OCI-LY3 (cell line): ENCODE results near the gene TMEM63A.

Experiments
- H2AFZ ChIP-seq: fragments of 200-600, 300-600 bp; shearing (Covaris generic); 2 replicates; pipeline ENCODE4 v1.6.0; 2014; ENCODE audit warnings: antibody characterized with exemption, low read depth, low read length
- H3K27ac ChIP-seq: fragments of 200-600, 300-600 bp; sonication (generic); 2 replicates; pipeline ENCODE4 v1.5.1; 2014; ENCODE audit warnings: mild to moderate bottlenecking, low read length, moderate library complexity, mixed read lengths
- H3K27me3 ChIP-seq: fragments of 200-600, 300-600 bp; sonication (generic); 2 replicates; pipeline ENCODE4 v1.6.1; 2014; ENCODE audit warnings: low read depth, low read length, mixed read lengths
- H3K36me3 ChIP-seq: fragments of 200-600, 300-600 bp; sonication (generic); replicated peaks from 2 replicates; pipeline ENCODE3; 2014; ENCODE audit warnings: low read depth, low read length, mixed read lengths
- H3K4me1 ChIP-seq: fragments of 300-600, 200-600 bp; sonication (generic); 2 replicates; pipeline ENCODE4 v1.6.1; 2014; ENCODE audit warnings: low read length, mixed read lengths
- H3K4me2 ChIP-seq: fragments of 200-600, 300-600 bp; sonication (generic); 2 replicates; pipeline ENCODE4 v1.6.1; 2014; ENCODE audit warnings: low read length, mixed read lengths
- H3K4me3 ChIP-seq: fragments of 300-600, 200-600 bp; sonication (generic); 2 replicates; pipeline ENCODE4 v1.5.1; 2014; ENCODE audit warnings: antibody characterized with exemption, mild to moderate bottlenecking, low read length, moderate library complexity
- H3K79me2 ChIP-seq: fragments of 300-600, 200-600 bp; shearing (Covaris generic); 2 replicates; pipeline ENCODE4 v1.6.1; 2014; ENCODE audit warnings: mild to moderate bottlenecking, low read length, mixed read lengths
- H3K9ac ChIP-seq: fragments of 300-600, 200-600 bp; shearing (Covaris generic); 2 replicates; pipeline ENCODE4 v1.6.0; 2014; ENCODE audit warnings: mild to moderate bottlenecking, low read length, moderate library complexity
- H3K9me3 ChIP-seq: fragments of 200-600, 300-600 bp; shearing (Covaris generic); 2 replicates; pipeline ENCODE4 v1.6.1; 2014; ENCODE audit warnings: low read length, mixed read lengths; ENCODE audit not compliant: insufficient read depth
- H4K20me1 ChIP-seq: fragments of 200-600, 300-600 bp; sonication (generic); 2 replicates; pipeline ENCODE4 v1.6.1; 2016; ENCODE audit warnings: low read length, mixed read lengths; ENCODE audit not compliant: insufficient read depth
- EZH2phosphoT487 ChIP-seq: fragments of 200-600 bp; shearing (Covaris generic); IDR thresholded peaks from 2 replicates; pipeline ENCODE4 v1.6.1; 2018; ENCODE audit warnings: antibody characterized with exemption, mixed run types, low read depth
- TF ChIP-seq, protein P1 (sequence below): fragments of 200-600, 300-600 bp; sonication (generic); IDR thresholded peaks from 2 replicates; pipeline ENCODE4 v1.5.1; 2014; ENCODE audit warnings: antibody characterized with exemption, low read length, low read depth

The TMEM63A gene

DNA sequence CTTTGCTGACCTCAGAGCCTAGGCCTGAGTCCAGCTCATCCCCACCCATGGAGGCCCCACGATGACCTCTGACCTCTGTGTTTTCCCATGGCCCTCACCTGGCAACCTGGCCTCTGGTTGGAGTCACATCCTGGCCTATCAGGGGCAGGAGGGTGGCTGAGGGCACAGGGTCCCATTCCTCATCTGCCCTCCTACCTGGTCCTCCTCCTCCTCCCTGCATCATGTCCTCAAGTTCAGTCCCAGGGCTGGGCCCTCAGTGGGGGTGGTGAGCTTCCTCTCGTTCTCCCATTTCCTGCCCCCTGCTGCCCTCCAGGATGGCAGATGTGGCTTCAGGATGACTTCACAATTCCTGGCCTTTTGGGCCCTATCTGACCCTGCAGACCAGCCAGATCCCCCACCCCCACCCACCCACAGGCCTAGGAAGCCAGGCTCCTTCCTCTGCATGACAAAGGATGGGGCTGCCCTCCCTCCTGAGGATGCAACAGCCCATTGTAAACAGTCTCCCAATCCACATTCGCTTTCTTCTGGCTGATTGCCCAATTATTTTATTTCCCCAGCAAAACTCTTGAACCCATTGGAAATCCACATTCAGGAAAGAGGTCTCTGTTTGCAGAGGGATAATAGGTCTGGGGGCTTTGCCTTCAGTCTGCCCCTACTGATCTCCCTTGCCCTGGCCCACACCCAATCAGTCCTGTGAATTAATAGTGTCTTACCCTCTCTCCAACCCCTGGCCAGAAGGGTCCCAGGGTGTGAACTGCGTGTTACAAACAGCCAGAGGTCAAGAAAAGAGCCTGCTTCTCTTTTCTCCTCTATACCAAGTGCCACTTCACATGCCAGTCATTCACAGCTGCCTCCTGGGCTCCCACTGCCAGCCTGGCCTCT, 17.1 kb upstream of the TMEM63A start:
- Histone ChIP-seq H3K27me3 (no peaks in the 10 kb centered on the region), H4K20me1 (no peaks in the 10 kb centered on the region), H3K36me3 (no peaks in the 10 kb centered on the region), H3K4me1 (peaks cover 27% of the 10 kb centered on the region), H2AFZ (no peak overlapping the region), H3K4me2 (no peak overlapping the region), H3K4me3 (no peak overlapping the region), H3K27ac (no peak overlapping the region), H3K9ac (no peak overlapping the region), H3K9me3 (no peaks in the 10 kb centered on the region), H3K79me2 (no peaks in the 10 kb centered on the region)
- TF ChIP-seq EZH2phosphoT487, result no peak
- TF ChIP-seq, protein P1, sequence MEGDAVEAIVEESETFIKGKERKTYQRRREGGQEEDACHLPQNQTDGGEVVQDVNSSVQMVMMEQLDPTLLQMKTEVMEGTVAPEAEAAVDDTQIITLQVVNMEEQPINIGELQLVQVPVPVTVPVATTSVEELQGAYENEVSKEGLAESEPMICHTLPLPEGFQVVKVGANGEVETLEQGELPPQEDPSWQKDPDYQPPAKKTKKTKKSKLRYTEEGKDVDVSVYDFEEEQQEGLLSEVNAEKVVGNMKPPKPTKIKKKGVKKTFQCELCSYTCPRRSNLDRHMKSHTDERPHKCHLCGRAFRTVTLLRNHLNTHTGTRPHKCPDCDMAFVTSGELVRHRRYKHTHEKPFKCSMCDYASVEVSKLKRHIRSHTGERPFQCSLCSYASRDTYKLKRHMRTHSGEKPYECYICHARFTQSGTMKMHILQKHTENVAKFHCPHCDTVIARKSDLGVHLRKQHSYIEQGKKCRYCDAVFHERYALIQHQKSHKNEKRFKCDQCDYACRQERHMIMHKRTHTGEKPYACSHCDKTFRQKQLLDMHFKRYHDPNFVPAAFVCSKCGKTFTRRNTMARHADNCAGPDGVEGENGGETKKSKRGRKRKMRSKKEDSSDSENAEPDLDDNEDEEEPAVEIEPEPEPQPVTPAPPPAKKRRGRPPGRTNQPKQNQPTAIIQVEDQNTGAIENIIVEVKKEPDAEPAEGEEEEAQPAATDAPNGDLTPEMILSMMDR, result no peak

DNA sequence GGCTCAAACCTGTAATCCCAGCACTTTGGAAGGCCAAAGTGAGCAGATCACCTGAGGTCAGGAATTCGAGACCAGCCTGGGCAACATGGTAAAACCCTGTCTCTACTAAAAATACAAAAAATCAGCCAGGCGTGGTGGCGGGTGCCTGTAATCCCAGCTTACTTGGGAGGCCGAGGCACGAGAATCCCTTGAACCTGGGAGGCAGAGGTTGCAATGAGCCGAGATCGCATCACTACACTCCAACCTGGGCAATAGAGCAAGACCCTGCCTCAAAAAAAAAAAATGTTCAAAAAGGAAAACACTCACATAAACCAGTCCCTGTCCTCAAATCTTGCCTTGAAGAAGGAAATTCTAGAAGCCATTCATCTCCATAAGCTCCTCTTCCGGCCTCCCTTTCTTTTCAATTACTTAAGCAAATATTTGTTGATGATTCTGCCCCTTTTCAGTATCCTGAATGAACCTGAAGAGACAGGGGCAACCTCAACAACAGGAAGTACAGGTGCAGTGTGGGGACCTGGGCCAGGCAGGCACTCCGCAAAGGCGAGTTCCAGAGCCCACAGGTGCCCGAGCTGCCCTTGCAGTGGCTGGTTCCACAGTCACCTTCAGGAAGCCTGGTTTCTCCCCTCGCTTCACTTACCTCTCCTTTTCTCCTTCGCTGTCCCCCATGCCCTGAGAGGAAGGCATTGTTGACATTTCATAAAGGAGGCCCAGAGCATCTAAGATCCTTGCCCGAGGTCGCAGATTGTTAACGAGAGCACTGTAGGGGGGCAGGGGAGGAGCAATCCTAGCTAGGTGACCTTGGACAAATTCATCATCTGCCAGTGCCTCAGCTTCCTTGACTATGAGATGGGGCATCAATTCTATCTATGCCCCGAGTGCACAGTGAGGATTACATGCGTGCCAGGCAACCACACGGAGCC, 15.7 kb upstream of the TMEM63A start:
- Histone ChIP-seq H3K79me2 (no peaks in the 10 kb centered on the region), H3K9me3 (no peaks in the 10 kb centered on the region), H3K36me3 (no peaks in the 10 kb centered on the region), H3K4me3 (peak overlapping the region; percentile 9; the same call in 1 of the 2 replicates), H3K27me3 (no peaks in the 10 kb centered on the region), H3K4me1 (peaks cover 27% of the 10 kb centered on the region), H4K20me1 (no peaks in the 10 kb centered on the region), H3K4me2 (peak overlapping the region; percentile 86), H2AFZ (peak overlapping the region; percentile 24; the same call in 1 of the 2 replicates), H3K9ac (peak overlapping the region; percentile 37; the same call in 1 of the 2 replicates), H3K27ac (peak overlapping the region; percentile 76)
- no peak for TF ChIP-seq EZH2phosphoT487
- TF ChIP-seq, protein P1, result no peak

DNA sequence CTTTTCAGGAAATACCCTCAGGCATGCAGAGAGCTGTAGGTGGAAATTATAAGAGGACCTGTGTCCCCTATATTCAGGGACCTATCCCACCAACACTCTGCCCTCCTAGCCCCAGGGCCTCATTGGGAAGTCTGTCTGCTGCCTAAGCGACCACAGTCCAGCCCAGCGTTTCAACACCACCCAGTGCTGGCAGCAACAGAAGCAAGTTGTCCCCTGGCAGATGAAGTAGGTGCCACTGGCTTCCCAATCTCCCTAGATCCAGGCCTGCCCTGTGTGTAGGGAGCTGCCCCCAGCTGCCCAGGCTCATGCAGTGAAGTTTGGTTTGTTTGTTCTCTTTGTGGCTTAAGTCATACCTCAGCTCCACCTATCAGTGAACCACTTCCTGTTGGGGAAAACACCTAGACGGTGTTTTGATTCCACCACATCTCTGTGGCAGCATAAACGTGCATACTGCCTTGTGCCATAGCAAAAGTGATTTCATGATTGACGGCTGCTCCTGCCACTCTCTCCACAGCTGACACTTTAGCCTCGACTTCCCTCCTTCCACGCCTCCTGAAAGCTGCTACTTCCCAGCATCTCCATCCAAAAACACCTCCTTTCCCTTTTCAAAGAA, 14.9 kb upstream of the TMEM63A start:
- no peaks in the 10 kb centered on the region for H4K20me1 ChIP-seq
- H3K4me2 ChIP-seq, result peak overlapping the region; percentile 86
- H2AFZ ChIP-seq, result peak overlapping the region; percentile 87

DNA sequence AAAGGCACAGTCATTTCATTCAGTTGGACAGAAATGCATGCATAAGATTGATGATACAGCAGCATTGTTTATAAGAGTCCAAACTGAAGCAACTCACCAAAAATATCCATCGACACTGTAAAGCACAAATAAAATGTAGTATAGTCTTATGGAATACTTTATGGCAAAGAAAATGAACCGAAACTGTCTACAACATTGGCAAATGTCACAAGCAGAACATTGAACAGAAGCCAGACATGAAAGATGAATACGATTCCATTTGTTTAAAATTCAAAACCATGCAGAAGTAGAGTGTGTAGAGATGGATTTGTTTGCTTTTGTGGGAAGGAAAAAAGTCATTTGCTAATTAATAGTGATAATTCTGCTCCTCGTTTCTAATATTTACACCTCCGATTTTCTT, 14.3 kb upstream of the TMEM63A start:
- peak overlapping the region; percentile 86 for H3K4me2 ChIP-seq

More for the DNA sequence above, 14.9 kb upstream of the TMEM63A start:
- H3K79me2 ChIP-seq, result no peaks in the 10 kb centered on the region
- peak overlapping the region; percentile 76 for H3K27ac ChIP-seq
- peak overlapping the region; percentile 59 for H3K9ac ChIP-seq
- peaks cover 27% of the 10 kb centered on the region for H3K4me1 ChIP-seq
- H3K9me3 ChIP-seq, result no peaks in the 10 kb centered on the region
- peak overlapping the region; percentile 63 for H3K4me3 ChIP-seq
- H3K27me3 ChIP-seq, result no peaks in the 10 kb centered on the region
- no peaks in the 10 kb centered on the region for H3K36me3 ChIP-seq
- TF ChIP-seq EZH2phosphoT487, result no peak

More for the DNA sequence above, 14.3 kb upstream of the TMEM63A start:
- Histone ChIP-seq H3K9me3 (no peaks in the 10 kb centered on the region), H3K27ac (peak overlapping the region; percentile 76), H3K4me3 (peak overlapping the region; percentile 63), H2AFZ (peak overlapping the region; percentile 87), H3K27me3 (no peaks in the 10 kb centered on the region), H4K20me1 (no peaks in the 10 kb centered on the region), H3K9ac (peak overlapping the region; percentile 59), H3K4me1 (peaks cover 27% of the 10 kb centered on the region), H3K79me2 (no peaks in the 10 kb centered on the region), H3K36me3 (no peaks in the 10 kb centered on the region)
- TF ChIP-seq EZH2phosphoT487, result no peak
- TF ChIP-seq, protein P1, result no peak
